Right atrium auricular region (tissue), 2 donors: ENCODE measurements around the gene MRGPRE. TPM values are rescaled to one million over a fixed set of nuclear protein-coding genes. Genes with fewer than 3 reads are reported as not detected.

Experiments used
- DNase-seq: peaks from one replicate; pipeline ENCODE4 v3.0.0-alpha.2; 2019; ENCODE audit warnings: low spot score
- H3K27ac ChIP-seq, 2 donors: fragments of 200-600 bp; sonication (generic); 1 replicate in 1 of 2; 2 replicates in 1 of 2; pipeline ENCODE4 v1.5.1; 2016 to 2019
- H3K27me3 ChIP-seq, 2 donors: fragments of 200-600 bp; sonication (generic); one replicate each; pipeline versions ENCODE4 v1.5.1 to v1.6.0; 2017 to 2019
- H3K36me3 ChIP-seq: fragments of 200-600 bp; sonication (generic); one replicate; pipeline ENCODE4 v1.5.1; 2016
- H3K4me1 ChIP-seq, 2 donors: fragments of 200-600 bp; sonication (generic); one replicate each; pipeline versions ENCODE4 v1.5.1 to v1.6.0; 2017 to 2019
- H3K4me3 ChIP-seq, 2 donors: fragments of 200-600 bp; sonication (generic); 1 replicate in 1 of 2; 2 replicates in 1 of 2; pipeline ENCODE4 v1.5.1; 2017 to 2019; ENCODE audit warnings: mild to moderate bottlenecking in 1 of 2, moderate library complexity in 1 of 2
- H3K9me3 ChIP-seq, 2 donors: fragments of 200-600 bp; sonication (generic); one replicate each; pipeline ENCODE4 v1.5.1; 2019
- CTCF ChIP-seq, 2 donors: fragments of 200-600 bp; sonication (generic); IDR thresholded peaks; one replicate each; pipeline ENCODE4 v1.5.1; 2019; ENCODE audit warnings: antibody characterized with exemption in 2 of 2
- total RNA-seq, 2 donors: library from RNA; depleted of rRNA; stranded (reverse); fragments of >200 nt; gene quantifications; one replicate each; pipeline ENCODE4 v1.1.0, GENCODE V29; 2016

MRGPRE gene
- total RNA-seq, 2 donors from 2014 or later: not detected

GRCh38 chr11:3230636-3231549, 1.3 kb downstream of the MRGPRE start:
- Histone ChIP-seq H3K4me3 (no peak overlapping the region), H3K36me3 (no peaks in the 10 kb centered on the region), H3K27me3 (no peaks in the 10 kb centered on the region), H3K4me1 (no peaks in the 10 kb centered on the region), H3K27ac (no peak overlapping the region), H3K9me3 (no peaks in the 10 kb centered on the region)
- DNase-seq: peak; percentile 43
- TF ChIP-seq CTCF (IDR thresholded peaks at IDR 0.05): no peak

GRCh38 chr11:3229673-3230630, 2.3 kb downstream of the MRGPRE start:
- Histone ChIP-seq H3K4me3 (no peak overlapping the region), H3K9me3 (no peaks in the 10 kb centered on the region), H3K36me3 (no peaks in the 10 kb centered on the region), H3K27ac (no peak overlapping the region), H3K4me1 (no peaks in the 10 kb centered on the region), H3K27me3 (no peaks in the 10 kb centered on the region)
- peak; percentile 43 for DNase-seq
- TF ChIP-seq CTCF (IDR thresholded peaks at IDR 0.05): no peak

- no peaks in the 10 kb centered on the region for H3K27me3 ChIP-seq
- DNase-seq: no peak
- TF ChIP-seq CTCF (IDR thresholded peaks at IDR 0.05): no peak
- no peak overlapping the region for H3K4me3 ChIP-seq
- no peaks in the 10 kb centered on the region for H3K9me3 ChIP-seq
- H3K27ac ChIP-seq: no peak overlapping the region
- no peaks in the 10 kb centered on the region for H3K36me3 ChIP-seq
- no peaks in the 10 kb centered on the region for H3K4me1 ChIP-seq
Measured at GRCh38 chr11:3228445-3228829, 3.8 kb downstream of the MRGPRE start.

- no peaks in the 10 kb centered on the region for H3K36me3 ChIP-seq
- no peaks in the 10 kb centered on the region for H3K27me3 ChIP-seq
- no peak overlapping the region for H3K4me3 ChIP-seq
- no peak for TF ChIP-seq CTCF (IDR thresholded peaks at IDR 0.05)
- peak; percentile 50 for DNase-seq
- H3K9me3 ChIP-seq: no peaks in the 10 kb centered on the region
- no peak overlapping the region for H3K27ac ChIP-seq
- no peaks in the 10 kb centered on the region for H3K4me1 ChIP-seq
Measured at GRCh38 chr11:3227568-3228444, 4.4 kb downstream of the MRGPRE start.

GRCh38 chr11:3226846-3227567, 5.2 kb downstream of the MRGPRE start:
- Histone ChIP-seq H3K4me1 (no peaks in the 10 kb centered on the region), H3K9me3 (no peaks in the 10 kb centered on the region), H3K27me3 (no peaks in the 10 kb centered on the region), H3K4me3 (no peak overlapping the region), H3K36me3 (no peaks in the 10 kb centered on the region), H3K27ac (no peak overlapping the region)
- TF ChIP-seq CTCF (IDR thresholded peaks at IDR 0.05): no peak
- peak; percentile 46 for DNase-seq
